HepG2 (cell line): ENCODE data around the gene RPS6KL1. TPM values are rescaled to one million over a fixed set of nuclear protein-coding genes. Genes with fewer than 3 reads are reported as not detected.
A peak's percentile ranks its signal among the peaks of the same experiment; 100 is the strongest.

Experiments used
- ASH2L ChIP-seq: fragments of 300-600, 200-600 bp; sonication (generic); IDR thresholded peaks from 2 replicates; pipeline ENCODE4 v1.7.0; 2017; ENCODE audit warnings: low read depth, mild to moderate bottlenecking, moderate library complexity, mixed read lengths, low read length; ENCODE audit not compliant: insufficient read length
- CENPT ChIP-seq: sonication (generic); formaldehyde crosslinking; IDR thresholded peaks from 2 replicates; pipeline ENCODE4 v1.8.0; 2022; ENCODE audit warnings: low read depth, mild to moderate bottlenecking, moderate library complexity, missing genetic modification reagents
- DMAP1 ChIP-seq: IDR thresholded peaks from 2 replicates; pipeline ENCODE4 v1.6.1; 2016
- ERF ChIP-seq: IDR thresholded peaks from 2 replicates; pipeline ENCODE4 v1.6.1; 2018; ENCODE audit warnings: missing biosample characterization, missing genetic modification reagents
- FOXA1 ChIP-seq, 2 experiments: fragments of 450-650 bp in 1 of 2; sonication (generic) in 1 of 2; formaldehyde crosslinking in 1 of 2; IDR thresholded peaks; 2 replicates each; pipeline versions ENCODE4 v1.4.0 to v1.6.1; 2016 to 2020; ENCODE audit warnings: missing genetic modification reagents in 1 of 2
- FOXP4 ChIP-seq: sonication (generic); formaldehyde crosslinking; IDR thresholded peaks from 2 replicates; pipeline ENCODE4 v1.4.0; 2020; ENCODE audit warnings: missing genetic modification reagents
- HDAC1 ChIP-seq: sonication (generic); formaldehyde crosslinking; IDR thresholded peaks from 2 replicates; pipeline ENCODE4 v1.5.1; 2020; ENCODE audit warnings: mild to moderate bottlenecking, missing genetic modification reagents
- ISX ChIP-seq: sonication (generic); formaldehyde crosslinking; conservative IDR thresholded peaks from 2 replicates; pipeline ENCODE4 v1.5.0; 2020; ENCODE audit warnings: missing genetic modification reagents
- JUND ChIP-seq: sonication (generic); formaldehyde crosslinking; IDR thresholded peaks from 2 replicates; pipeline ENCODE4 v1.8.0; 2022; ENCODE audit warnings: mild to moderate bottlenecking, missing genetic modification reagents
- KDM4B ChIP-seq: sonication (generic); formaldehyde crosslinking; IDR thresholded peaks from 2 replicates; pipeline ENCODE4 v1.4.0; 2020; ENCODE audit warnings: missing genetic modification reagents
- KDM5B ChIP-seq: sonication (generic); formaldehyde crosslinking; IDR thresholded peaks from 2 replicates; pipeline ENCODE4 v1.4.0; 2020; ENCODE audit warnings: missing genetic modification reagents, mild to moderate bottlenecking, borderline replicate concordance
- NFYC ChIP-seq: IDR thresholded peaks from 2 replicates; pipeline ENCODE4 v1.6.1; 2016; ENCODE audit warnings: missing genetic modification reagents, missing compliant biosample characterization
- NR3C1 ChIP-seq: sonication (generic); formaldehyde crosslinking; IDR thresholded peaks from 2 replicates; pipeline ENCODE4 v1.4.0; 2020; ENCODE audit warnings: missing genetic modification reagents
- SIX4 ChIP-seq: sonication (generic); formaldehyde crosslinking; IDR thresholded peaks from 2 replicates; pipeline ENCODE4 v1.4.0; 2020; ENCODE audit warnings: missing genetic modification reagents
- TBX3 ChIP-seq: fragments of 450-650 bp; IDR thresholded peaks from 2 replicates; pipeline ENCODE4 v1.6.1; 2017; ENCODE audit warnings: antibody characterized with exemption, mild to moderate bottlenecking, inconsistent platforms, borderline replicate concordance
- TEAD3 ChIP-seq: optimal IDR thresholded peaks from 2 replicates; pipeline ENCODE3; 2016; ENCODE audit warnings: borderline replicate concordance
- YY1 ChIP-seq: IDR thresholded peaks from 2 replicates; pipeline ENCODE4 v1.6.1; 2011; ENCODE audit warnings: low read length, low read depth, moderate library complexity, mild to moderate bottlenecking; ENCODE audit not compliant: insufficient read depth, insufficient replicate concordance
- ZBTB20 ChIP-seq: sonication (generic); formaldehyde crosslinking; IDR thresholded peaks from 2 replicates; pipeline ENCODE4 v1.8.1; 2023; ENCODE audit warnings: missing genetic modification reagents, low read depth, mild to moderate bottlenecking, borderline replicate concordance
- ZBTB3 ChIP-seq: sonication (generic); formaldehyde crosslinking; IDR thresholded peaks from 2 replicates; pipeline ENCODE4 v1.4.0; 2020; ENCODE audit warnings: low read depth, mild to moderate bottlenecking, moderate library complexity, missing genetic modification reagents, borderline replicate concordance
- ZBTB37 ChIP-seq: sonication (generic); formaldehyde crosslinking; IDR thresholded peaks from 2 replicates; pipeline ENCODE4 v1.4.0; 2020; ENCODE audit warnings: mild to moderate bottlenecking, missing genetic modification reagents
- ZBTB42 ChIP-seq: sonication (generic); formaldehyde crosslinking; IDR thresholded peaks from 2 replicates; pipeline ENCODE4 v1.5.0; 2020; ENCODE audit warnings: mild to moderate bottlenecking, missing genetic modification reagents
- ZNF232 ChIP-seq: sonication (generic); formaldehyde crosslinking; IDR thresholded peaks from 2 replicates; pipeline ENCODE4 v1.4.0; 2020; ENCODE audit warnings: missing genetic modification reagents, borderline replicate concordance
- ZNF331 ChIP-seq: sonication (generic); formaldehyde crosslinking; IDR thresholded peaks from 2 replicates; pipeline ENCODE4 v1.4.0; 2020; ENCODE audit warnings: missing genetic modification reagents
- ZNF33B ChIP-seq: sonication (generic); formaldehyde crosslinking; IDR thresholded peaks from 2 replicates; pipeline ENCODE4 v1.5.1; 2020; ENCODE audit warnings: mild to moderate bottlenecking, missing genetic modification reagents
- ZNF414 ChIP-seq: sonication (generic); formaldehyde crosslinking; IDR thresholded peaks from 2 replicates; pipeline ENCODE4 v1.5.0; 2020; ENCODE audit warnings: missing genetic modification reagents
- ZNF446 ChIP-seq: sonication (generic); formaldehyde crosslinking; IDR thresholded peaks from 2 replicates; pipeline ENCODE4 v1.5.0; 2020; ENCODE audit warnings: mild to moderate bottlenecking, missing genetic modification reagents
- ZNF703 ChIP-seq: sonication (generic); formaldehyde crosslinking; IDR thresholded peaks from 2 replicates; pipeline ENCODE4 v1.5.1; 2020; ENCODE audit warnings: missing genetic modification reagents, mild to moderate bottlenecking, moderate library complexity, borderline replicate concordance
- ZSCAN29 ChIP-seq: sonication (generic); formaldehyde crosslinking; conservative IDR thresholded peaks from 2 replicates; pipeline ENCODE4 v1.4.0; 2020; ENCODE audit warnings: mild to moderate bottlenecking, missing genetic modification reagents
- polyA plus RNA-seq, 8 experiments: library from polyadenylated mRNA; depleted of rRNA in 3 of 8; stranded (reverse) in 7 of 8; unstranded in 1 of 8; fragments of >200 nt; fragmentation: Illumina TruSeq in 4 of 8; extraction: Trizol in 4 of 8; gene quantifications; 2 replicates each; pipeline versions ENCODE4 v1.2.1 to v1.2.3, GENCODE V29; 2011 to 2016; ENCODE audit warnings: low read depth in 4 of 8, missing spikeins in 1 of 8, mixed read lengths in 1 of 8; ENCODE audit not compliant: insufficient read depth in 1 of 8
- total RNA-seq, 5 experiments: library from RNA; depleted of rRNA; stranded (reverse); fragments of >200 nt; fragmentation: Illumina TruSeq; extraction: Trizol; gene quantifications; 2 replicates each; pipeline ENCODE4 v1.2.3, GENCODE V29; 2016; ENCODE audit warnings: low read depth in 1 of 5

Gene RPS6KL1
- total and polyA plus RNA-seq, 2 of the 13 experiments (the other 11 are each of a cell fraction or from before 2014, with no cell fraction given): 6.5 to 11.5 TPM

GRCh38 chr14:74881431-74882102 lies 41.5 kb downstream of the RPS6KL1 start, which contains the start of gene DLST (continued):
- TF ChIP-seq TEAD3 (no peak), TBX3 (peak; percentile 26; the same call in 1 of the 2 replicates), FOXA1 (IDR thresholded peaks at IDR 0.05) (no peak), FOXA1 (CRISPR knock-in tag; IDR thresholded peaks at IDR 0.05) (no peak), KDM5B (CRISPR knock-in tag) (peak; percentile 70; the same call in 1 of the 2 replicates), JUND (CRISPR knock-in tag) (0 out of 2 replicates have a peak, but pooled peaks have one; percentile 43), ZNF33B (CRISPR knock-in tag) (no peak), ZBTB3 (CRISPR knock-in tag) (no peak), ISX (CRISPR knock-in tag) (no peak), FOXP4 (CRISPR knock-in tag) (peak; percentile 62; the same call in 1 of the 2 replicates), ZNF414 (0 out of 2 replicates have a peak, but pooled peaks have one; percentile 69), DMAP1 (CRISPR knock-in tag) (peak; percentile 78), ZBTB42 (CRISPR knock-in tag) (0 out of 2 replicates have a peak, but pooled peaks have one; percentile 54), CENPT (peak; percentile 80; the same call in 1 of the 2 replicates), ZBTB37 (CRISPR knock-in tag) (no peak), SIX4 (CRISPR knock-in tag) (peak; percentile 64; the same call in 1 of the 2 replicates), NR3C1 (CRISPR knock-in tag) (no peak), ZSCAN29 (CRISPR knock-in tag) (no peak; the same call in 1 of the 2 replicates), NFYC (CRISPR knock-in tag) (no peak; the same call in 1 of the 2 replicates), ZNF703 (no peak), ZNF331 (CRISPR knock-in tag) (peak; percentile 38), ERF (CRISPR knock-in tag) (peak; percentile 80), HDAC1 (CRISPR knock-in tag) (peak; percentile 71), YY1 (peak; percentile 58), ZBTB20 (no peak), ZNF446 (no peak), ZNF232 (CRISPR knock-in tag) (no peak; the same call in 1 of the 2 replicates), ASH2L (peak; percentile 94), KDM4B (peak; percentile 54; the same call in 1 of the 2 replicates)
